Chondrocyte (in vitro differentiated cells): ENCODE data around the gene ADORA2A. TPM values are rescaled to one million over a fixed set of nuclear protein-coding genes. Genes with fewer than 3 reads are reported as not detected.

Source experiments
- DNase-seq: peaks from one replicate; pipeline ENCODE4 v3.0.0; 2021; ENCODE audit warnings: mixed read lengths, low spot score
- H3K27ac Mint-ChIP-seq: one replicate; pipeline ENCODE4 v1.8.0; 2021; ENCODE audit warnings: mild to moderate bottlenecking, moderate library complexity, mixed read lengths; ENCODE audit not compliant: unreplicated experiment
- H3K27me3 Mint-ChIP-seq: 2 replicates; pipeline ENCODE4 v1.8.0; 2021; ENCODE audit warnings: low read depth, mixed read lengths
- H3K36me3 Mint-ChIP-seq: 2 replicates; pipeline ENCODE4 v1.8.0; 2021; ENCODE audit warnings: low read depth, mixed read lengths
- H3K4me1 Mint-ChIP-seq: 2 replicates; pipeline ENCODE4 v1.8.0; 2021; ENCODE audit warnings: low read depth, mild to moderate bottlenecking, mixed read lengths
- H3K4me3 Mint-ChIP-seq: one replicate; pipeline ENCODE4 v1.8.0; 2021; ENCODE audit warnings: mild to moderate bottlenecking, moderate library complexity, mixed read lengths; ENCODE audit not compliant: unreplicated experiment
- H3K9me3 Mint-ChIP-seq: 2 replicates; pipeline ENCODE4 v1.8.0; 2021; ENCODE audit warnings: low read depth, mixed read lengths
- total RNA-seq: library from RNA; stranded (reverse); gene quantifications from 3 replicates; pipeline ENCODE4 v1.2.1, GENCODE V29; 2021
- TF ChIP-seq, protein P1 (sequence below): fragments of 200-600 bp; sonication (generic); IDR thresholded peaks from 2 replicates; pipeline ENCODE4 v1.5.0; 2021; ENCODE audit warnings: antibody characterized with exemption, mild to moderate bottlenecking, moderate library complexity

The ADORA2A gene
- total RNA-seq, 1 donor from 2014 or later: 2.3 TPM

- H3K4me1 Mint-ChIP-seq: peaks cover 28% of the 10 kb centered on the region
Measured at GRCh38 chr22:24398409-24398808, 29.0 kb upstream of the ADORA2A start.

GRCh38 chr22:24400034-24400725 is 27.2 kb upstream of the ADORA2A start:
- Mint-ChIP-seq H3K9me3 (no peaks in the 10 kb centered on the region), H3K36me3 (peaks cover 24% of the 10 kb centered on the region), H3K4me1 (peaks cover 41% of the 10 kb centered on the region), H3K27ac (peak overlapping the region; percentile 14), H3K27me3 (no peaks in the 10 kb centered on the region), H3K4me3 (no peak overlapping the region)
- no peak for DNase-seq
- TF ChIP-seq, protein P1, sequence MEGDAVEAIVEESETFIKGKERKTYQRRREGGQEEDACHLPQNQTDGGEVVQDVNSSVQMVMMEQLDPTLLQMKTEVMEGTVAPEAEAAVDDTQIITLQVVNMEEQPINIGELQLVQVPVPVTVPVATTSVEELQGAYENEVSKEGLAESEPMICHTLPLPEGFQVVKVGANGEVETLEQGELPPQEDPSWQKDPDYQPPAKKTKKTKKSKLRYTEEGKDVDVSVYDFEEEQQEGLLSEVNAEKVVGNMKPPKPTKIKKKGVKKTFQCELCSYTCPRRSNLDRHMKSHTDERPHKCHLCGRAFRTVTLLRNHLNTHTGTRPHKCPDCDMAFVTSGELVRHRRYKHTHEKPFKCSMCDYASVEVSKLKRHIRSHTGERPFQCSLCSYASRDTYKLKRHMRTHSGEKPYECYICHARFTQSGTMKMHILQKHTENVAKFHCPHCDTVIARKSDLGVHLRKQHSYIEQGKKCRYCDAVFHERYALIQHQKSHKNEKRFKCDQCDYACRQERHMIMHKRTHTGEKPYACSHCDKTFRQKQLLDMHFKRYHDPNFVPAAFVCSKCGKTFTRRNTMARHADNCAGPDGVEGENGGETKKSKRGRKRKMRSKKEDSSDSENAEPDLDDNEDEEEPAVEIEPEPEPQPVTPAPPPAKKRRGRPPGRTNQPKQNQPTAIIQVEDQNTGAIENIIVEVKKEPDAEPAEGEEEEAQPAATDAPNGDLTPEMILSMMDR: no peak

More at GRCh38 chr22:24398409-24398808, 29.0 kb upstream of the ADORA2A start:
- Mint-ChIP-seq H3K4me3 (no peak overlapping the region), H3K27me3 (no peaks in the 10 kb centered on the region), H3K9me3 (no peaks in the 10 kb centered on the region), H3K36me3 (peaks cover 21% of the 10 kb centered on the region), H3K27ac (no peak overlapping the region)
- no peak for DNase-seq
- TF ChIP-seq, protein P1: no peak

DNA sequence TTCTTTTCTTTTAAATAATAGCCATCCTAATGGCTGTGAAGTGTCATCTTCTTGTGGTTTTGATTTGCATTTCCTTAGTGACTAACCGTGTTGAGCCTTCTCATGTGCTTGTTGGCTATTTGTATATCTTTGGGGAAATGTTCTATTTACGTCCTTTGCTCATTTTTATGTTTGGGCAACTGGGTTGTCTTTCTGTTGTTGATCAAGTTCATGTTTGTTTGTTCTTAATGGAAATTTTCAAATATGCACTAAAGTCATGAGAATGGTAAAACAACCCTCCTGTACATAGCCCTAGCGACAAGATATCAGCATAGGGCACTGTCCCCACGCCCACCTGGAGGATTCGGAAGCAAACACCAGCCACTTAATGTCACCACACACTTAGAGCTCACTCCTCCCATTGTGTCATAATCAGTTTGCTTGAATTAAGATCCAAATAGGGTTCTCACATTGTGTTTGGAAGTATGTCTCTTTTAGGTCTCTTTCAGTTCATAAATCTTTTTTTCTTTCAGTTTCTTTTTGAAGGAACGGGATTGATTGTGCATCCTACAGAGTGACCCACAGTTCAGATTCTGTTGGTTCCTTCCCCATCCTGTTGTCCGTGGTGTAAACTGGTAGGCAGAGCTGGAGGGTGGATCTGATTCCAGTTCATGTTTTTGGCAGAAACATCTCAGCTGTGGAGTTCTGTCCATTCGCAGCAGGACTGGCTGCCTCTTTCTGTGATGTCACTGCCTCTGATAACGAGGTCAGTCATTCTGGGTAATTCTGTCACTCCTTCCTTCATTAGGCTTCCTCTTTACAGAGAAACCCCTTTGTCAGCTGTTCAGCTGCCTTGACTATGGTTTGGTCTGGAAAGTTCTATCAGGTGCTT is 26.4 kb upstream of the ADORA2A start:
- Mint-ChIP-seq H3K27me3 (no peaks in the 10 kb centered on the region), H3K36me3 (peaks cover 21% of the 10 kb centered on the region), H3K4me3 (no peak overlapping the region), H3K27ac (no peak overlapping the region), H3K4me1 (peaks cover 41% of the 10 kb centered on the region), H3K9me3 (no peaks in the 10 kb centered on the region)
- DNase-seq: no peak
- TF ChIP-seq, protein P1: no peak

- Mint-ChIP-seq H3K9me3 (no peaks in the 10 kb centered on the region), H3K36me3 (peaks cover 17% of the 10 kb centered on the region), H3K27me3 (no peaks in the 10 kb centered on the region), H3K27ac (peak overlapping the region; percentile 95), H3K4me1 (peaks cover 47% of the 10 kb centered on the region), H3K4me3 (no peak overlapping the region)
- DNase-seq: no peak
- TF ChIP-seq, protein P1: no peak
Measured at GRCh38 chr22:24401931-24402367, 25.4 kb upstream of the ADORA2A start.

DNA sequence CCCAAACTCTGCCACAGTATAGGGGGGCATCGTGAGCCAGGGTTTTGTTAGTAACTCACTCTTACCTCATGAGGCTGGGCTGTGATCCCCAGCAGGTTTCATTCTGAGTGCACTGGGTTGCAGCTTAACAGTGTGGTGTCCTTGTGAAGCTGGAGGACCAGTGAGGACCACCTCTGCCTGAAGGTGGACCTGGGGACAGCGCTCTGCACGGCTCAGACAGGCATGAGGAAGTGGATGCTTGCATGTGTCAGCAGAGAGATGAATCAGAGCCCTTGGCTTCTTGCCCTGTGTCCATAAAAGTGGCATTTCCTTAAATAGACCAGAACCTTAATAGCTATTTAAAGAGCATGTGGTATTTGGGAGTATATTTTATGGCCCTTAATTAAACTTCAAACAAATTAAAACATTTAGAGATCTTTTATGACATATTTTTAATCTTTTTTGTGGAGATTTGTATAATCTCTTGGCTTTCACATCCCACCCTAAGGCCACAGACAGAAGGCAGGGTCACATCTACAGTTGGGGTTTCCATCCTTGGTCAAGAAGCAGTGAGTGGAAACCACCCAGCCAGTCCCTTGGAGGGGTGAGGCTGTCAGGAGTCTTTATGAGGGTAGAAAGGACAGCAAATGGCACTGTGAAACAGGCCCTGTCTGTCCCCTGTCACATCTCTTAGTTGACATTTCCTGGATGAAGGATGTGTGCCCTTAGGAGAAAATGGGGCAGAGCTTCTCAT is 24.8 kb upstream of the ADORA2A start:
- DNase-seq: no peak
- peak overlapping the region; percentile 35 for H3K4me3 Mint-ChIP-seq
- no peaks in the 10 kb centered on the region for H3K27me3 Mint-ChIP-seq
- peak overlapping the region; percentile 95 for H3K27ac Mint-ChIP-seq
- TF ChIP-seq, protein P1: peak; percentile 24
- H3K36me3 Mint-ChIP-seq: peaks cover 17% of the 10 kb centered on the region
- peaks cover 54% of the 10 kb centered on the region for H3K4me1 Mint-ChIP-seq
- H3K9me3 Mint-ChIP-seq: no peaks in the 10 kb centered on the region
